Left kidney (tissue), 2 donors: ENCODE data around the gene MVK. TPM values are rescaled to one million over a fixed set of nuclear protein-coding genes. Genes with fewer than 3 reads are reported as not detected.

Experiments
- DNase-seq: peaks from one replicate; pipeline ENCODE4 v3.0.0-alpha.2; 2013
- polyA plus RNA-seq: library from polyadenylated mRNA; unstranded; fragments of 120-200 nt; gene quantifications from one replicate; pipeline ENCODE4 v1.2.1, GENCODE V29; 2013; ENCODE audit not compliant: insufficient read length

The MVK gene
- polyA plus RNA-seq, 1 donor = 18.1 TPM

DNA sequence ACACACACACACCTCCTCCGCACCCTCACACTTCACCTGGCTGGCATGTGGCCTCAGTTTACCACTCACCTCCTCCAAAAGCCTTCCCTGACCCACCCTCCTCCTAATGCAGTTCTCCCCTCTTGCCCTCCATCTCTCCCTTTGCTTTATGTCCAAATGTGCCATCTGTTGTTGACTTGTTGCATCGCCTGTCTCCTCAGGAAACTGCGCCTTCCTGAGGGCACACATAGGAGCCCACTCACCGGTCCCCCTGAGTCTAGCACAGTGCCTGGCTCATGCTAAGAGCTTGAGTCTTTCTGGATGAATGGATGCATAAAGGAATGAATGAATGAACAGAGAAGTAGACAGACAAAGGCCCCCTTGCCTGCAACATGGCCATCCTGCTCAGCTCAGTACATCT, 34.0 kb downstream of the MVK start:
- DNase-seq = no peak

DNA sequence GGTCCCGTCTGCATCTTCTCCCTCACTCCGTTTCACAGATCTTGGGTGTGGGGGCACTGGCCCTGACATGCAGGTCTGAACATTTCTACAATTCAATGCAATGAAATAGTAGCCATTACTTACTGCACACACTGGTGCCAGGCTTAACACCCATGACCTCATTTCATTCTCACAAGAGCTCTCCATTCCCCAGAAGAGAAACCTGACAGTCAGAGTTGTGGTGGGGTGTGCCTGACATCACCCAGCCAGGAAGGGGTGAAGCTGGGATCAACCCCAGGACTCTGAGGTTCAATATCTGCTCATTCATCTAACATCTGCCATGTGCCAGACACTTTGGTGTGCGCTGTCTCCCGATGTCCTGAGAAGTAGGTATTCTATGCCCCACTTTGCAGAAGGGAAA, 34.7 kb downstream of the MVK start:
- no peak for DNase-seq

DNA sequence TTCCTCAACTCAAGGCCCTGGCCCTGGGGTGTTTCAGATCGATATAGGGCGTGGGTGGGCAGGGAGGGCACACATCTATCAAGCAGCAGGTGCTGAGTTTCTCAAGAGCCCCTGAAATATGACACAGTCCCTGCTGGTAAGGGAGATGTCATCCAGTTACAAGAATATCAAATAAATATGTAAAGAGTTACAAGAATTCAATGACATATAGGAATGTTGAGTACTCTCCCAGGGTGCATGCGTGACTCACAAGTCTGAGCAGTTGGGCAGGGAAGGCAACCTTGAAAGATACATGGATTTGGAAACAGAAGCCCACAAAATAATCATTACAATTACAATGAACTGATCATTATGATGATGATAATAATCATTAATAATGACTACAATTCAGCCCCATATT, 35.2 kb downstream of the MVK start:
- no peak for DNase-seq

- DNase-seq = no peak
Observed at GRCh38 chr12:109609342-109609741, 35.7 kb downstream of the MVK start.

- no peak for DNase-seq
Observed at GRCh38 chr12:109610523-109610922, 36.9 kb downstream of the MVK start.

GRCh38 chr12:109611223-109611622, 37.6 kb downstream of the MVK start:
- no peak for DNase-seq

DNA sequence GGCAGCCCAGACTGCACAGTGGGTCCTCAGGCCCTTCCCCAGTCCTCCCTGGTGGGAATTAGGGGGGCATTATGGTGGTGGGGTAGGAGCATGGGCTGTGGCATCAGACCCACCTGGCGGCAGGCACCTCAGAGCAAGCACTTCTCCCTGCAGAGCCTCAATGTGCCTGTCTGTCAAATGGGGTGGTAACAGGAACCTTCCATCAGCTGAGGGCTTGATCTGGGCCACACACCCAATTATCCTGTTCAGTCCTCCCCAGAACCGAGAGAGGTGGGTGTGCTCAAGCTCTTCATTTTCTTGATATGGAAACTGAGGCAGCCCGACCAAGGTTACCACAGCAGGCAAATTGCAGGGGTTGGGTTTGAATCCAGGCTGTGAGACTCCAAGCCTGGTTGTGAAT, 38.4 kb downstream of the MVK start:
- no peak for DNase-seq

GRCh38 chr12:109612975-109613502, 39.4 kb downstream of the MVK start:
- no peak for DNase-seq

- DNase-seq = no peak
Observed at GRCh38 chr12:109613649-109614455, 40.3 kb downstream of the MVK start.

GRCh38 chr12:109615556-109616229, 42.1 kb downstream of the MVK start:
- no peak for DNase-seq

- DNase-seq = no peak
Observed at GRCh38 chr12:109617491-109617890, 43.9 kb downstream of the MVK start.

GRCh38 chr12:109618082-109618481, 44.5 kb downstream of the MVK start:
- DNase-seq = no peak

DNA sequence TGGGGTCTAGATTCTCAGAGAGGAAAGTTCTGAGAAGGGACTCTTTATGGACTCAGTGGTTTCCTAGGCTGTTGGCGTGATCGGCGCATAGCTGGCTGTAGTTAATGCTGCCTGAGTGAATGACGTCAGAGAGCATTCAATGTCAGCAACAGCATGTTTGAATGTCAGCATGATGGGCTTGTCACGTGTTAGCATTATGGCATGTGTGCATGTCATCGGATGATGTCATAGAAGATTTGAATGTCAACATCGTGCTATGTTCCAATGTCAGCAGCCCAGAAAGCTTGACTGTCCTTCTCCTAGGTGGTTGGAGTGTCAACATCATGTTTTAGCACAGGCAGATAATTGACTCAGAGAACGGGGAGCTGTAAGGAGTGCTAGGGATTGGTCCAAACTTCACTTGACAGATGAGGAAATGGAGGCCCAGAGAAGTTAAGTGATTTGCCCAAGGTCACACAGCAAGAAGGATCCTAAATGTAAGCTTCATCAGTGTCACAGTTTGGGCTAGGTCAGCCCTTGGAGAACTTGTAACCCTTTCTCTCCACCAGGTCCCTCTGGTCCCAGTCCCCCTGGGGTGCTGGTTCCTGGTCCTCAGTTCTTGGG, 45.5 kb downstream of the MVK start:
- DNase-seq = no peak

GRCh38 chr12:109621211-109621694, 47.7 kb downstream of the MVK start:
- no peak for DNase-seq

- no peak for DNase-seq
Observed at GRCh38 chr12:109621901-109622364, 48.3 kb downstream of the MVK start.

DNA sequence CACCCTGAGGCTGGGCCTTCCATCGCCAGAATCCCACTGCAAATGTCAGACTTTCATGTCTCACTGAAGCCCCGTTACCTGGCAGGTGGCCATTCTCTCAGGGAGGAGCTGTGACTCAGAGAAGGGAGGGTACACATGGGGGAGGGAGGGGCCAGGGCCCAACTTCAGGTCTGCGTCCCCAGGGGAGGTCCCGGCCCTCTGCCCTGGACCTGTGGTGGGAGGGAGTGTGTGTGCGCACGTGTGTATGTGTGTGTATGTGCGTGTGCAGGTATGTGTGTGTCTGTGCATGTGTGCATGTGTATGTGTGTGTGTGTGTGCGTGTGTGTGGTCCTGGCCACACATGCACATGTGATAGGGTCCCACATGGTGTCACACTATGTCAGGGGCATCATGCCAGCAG, 50.9 kb downstream of the MVK start:
- no peak for DNase-seq

GRCh38 chr12:109625131-109625559, 51.6 kb downstream of the MVK start:
- no peak for DNase-seq

DNA sequence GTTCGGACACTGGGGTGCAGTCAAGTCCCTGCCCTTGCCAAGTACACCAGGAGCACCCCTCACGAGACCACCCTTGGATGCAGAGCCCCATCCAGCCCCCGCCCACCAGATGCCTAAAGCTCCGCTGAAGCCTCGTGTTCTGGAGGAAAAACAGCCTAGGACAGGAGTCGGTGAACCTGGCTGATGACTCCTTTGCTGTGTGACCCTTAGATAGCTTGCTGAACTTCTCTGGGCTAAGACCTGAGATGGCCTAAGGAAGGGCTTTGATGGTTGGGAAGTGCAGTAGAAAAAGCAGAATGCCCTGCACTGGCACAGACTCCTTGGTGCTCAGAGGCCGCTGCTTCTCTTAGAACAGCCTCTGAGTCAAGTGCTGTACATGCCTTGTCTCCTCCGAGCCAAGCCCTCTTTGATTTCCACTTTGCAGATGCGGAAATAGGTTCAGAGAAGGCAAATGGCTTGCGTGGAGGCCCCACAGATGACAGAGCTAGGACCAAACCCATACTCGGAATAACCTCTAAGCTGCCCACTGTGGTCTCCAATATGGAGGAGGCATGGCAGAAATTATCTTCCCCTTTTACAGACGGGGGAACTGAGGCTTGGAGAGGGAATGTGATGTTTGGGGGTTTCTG, 52.3 kb downstream of the MVK start:
- no peak for DNase-seq

DNA sequence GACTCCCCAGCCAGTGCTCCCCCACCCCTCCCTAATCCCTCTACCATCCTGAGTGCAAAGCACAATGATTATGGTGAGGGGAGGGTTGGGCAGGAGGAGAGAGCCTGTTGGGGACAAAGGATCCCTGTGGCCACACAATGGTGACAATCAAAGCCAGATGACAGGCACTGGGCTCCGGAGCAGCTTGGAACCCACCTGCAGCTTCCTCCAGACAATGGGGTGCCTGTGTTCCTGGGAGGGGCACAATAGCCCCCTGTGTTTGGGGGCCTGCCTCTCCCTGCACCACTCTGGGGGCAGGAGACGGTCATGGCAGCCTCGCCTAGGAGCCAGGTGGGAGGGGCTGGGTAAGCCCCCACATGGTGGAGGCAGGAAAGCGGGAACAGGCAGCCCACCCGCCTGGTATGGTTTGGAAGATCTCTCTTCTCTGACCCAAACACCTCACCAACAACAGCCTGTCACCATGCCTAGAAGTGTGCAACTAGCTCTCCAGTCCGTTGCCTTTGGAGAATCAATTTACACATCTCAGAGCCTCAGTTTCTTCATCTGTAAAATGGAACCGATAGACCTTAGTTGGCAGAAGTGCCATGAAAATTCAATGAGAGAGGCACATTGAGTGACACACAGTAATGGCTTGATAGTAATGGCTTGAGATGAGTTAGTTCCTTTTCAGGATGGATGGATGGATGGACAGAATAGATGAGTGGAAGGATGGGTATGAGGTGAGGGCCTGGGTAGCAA, 53.0 kb downstream of the MVK start:
- no peak for DNase-seq

- no peak for DNase-seq
Observed at GRCh38 chr12:109627633-109628032, 54.0 kb downstream of the MVK start.

DNA sequence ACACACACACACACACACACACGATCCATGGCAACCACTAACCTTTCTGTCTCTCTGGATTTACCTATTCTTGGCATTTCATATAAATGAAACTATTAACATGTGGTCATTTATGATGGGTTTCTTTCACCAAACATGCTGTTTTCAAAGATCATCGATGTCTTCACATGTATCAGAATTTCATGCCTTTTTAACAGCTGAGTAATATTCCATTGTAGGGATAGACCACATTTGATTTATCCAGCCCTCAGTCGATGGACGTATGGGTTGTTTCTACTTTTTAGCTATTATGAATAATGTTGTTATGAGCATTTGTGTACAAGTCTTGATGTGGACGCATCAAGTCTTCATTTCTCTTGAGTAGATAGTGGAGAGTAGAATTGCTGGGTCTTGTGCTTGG, 56.5 kb downstream of the MVK start:
- DNase-seq = no peak

GRCh38 chr12:109630815-109631214, 57.2 kb downstream of the MVK start:
- no peak for DNase-seq
